Measurements from ENCODE around the gene SRCIN1. TPM values are rescaled to one million over a fixed set of nuclear protein-coding genes. Genes with fewer than 3 reads are reported as not detected.

The SRCIN1 gene
- total RNA-seq, 4 donors from 2014 or later: 0.24 TPM; not detected in 3

GRCh38 chr17:38552343-38552742, 53.4 kb downstream of the SRCIN1 start:
- no peaks in the 10 kb centered on the region for H3K27me3 ChIP-seq
- H3K4me1 ChIP-seq: peaks cover 2 to 8% of the 10 kb centered on the region in 2 donors
- H3K4me3 ChIP-seq: no peak overlapping the region
- H3K36me3 ChIP-seq: no peaks in the 10 kb centered on the region
- no peak overlapping the region for H3K27ac ChIP-seq
- no peaks in the 10 kb centered on the region for H3K9me3 ChIP-seq
- intact Hi-C loops (cut with DNase I; ENCODE audit: low total_unique reads): no loop called here
- TF ChIP-seq CTCF (IDR thresholded peaks at IDR 0.05 in 4 of 5, conservative IDR thresholded peaks at IDR 0.05 in 1 of 5): no peak
- no peak for TF ChIP-seq POLR2A (IDR thresholded peaks at IDR 0.05)
- in situ Hi-C loops (cut with MboI; ENCODE audit: low sequenced_read_pairs in 4 of 4): loop anchor here in 1 of 4 donors (10.0 kb wide), 1 partner anchor 112 kb away; no protein-coding TSS in a partner anchor
- DNase-seq (no peak), ATAC-seq (no peak)

- in situ Hi-C loops (cut with MboI; ENCODE audit: low sequenced_read_pairs in 4 of 4) (loop anchor here in 1 of 4 donors (10.0 kb wide), 1 partner anchor 114 kb away; no protein-coding TSS in a partner anchor), intact Hi-C loops (cut with DNase I; ENCODE audit: low total_unique reads) (no loop called here)
- TF ChIP-seq CTCF (IDR thresholded peaks at IDR 0.05 in 4 of 5, conservative IDR thresholded peaks at IDR 0.05 in 1 of 5) (no peak), POLR2A (IDR thresholded peaks at IDR 0.05) (no peak)
- no peaks in the 10 kb centered on the region for H3K9me3 ChIP-seq
- H3K4me3 ChIP-seq: no peak overlapping the region
- peaks cover 0 to 4% of the 10 kb centered on the region in 2 donors for H3K4me1 ChIP-seq
- H3K27ac ChIP-seq: no peak overlapping the region
- no peak for DNase-seq
- no peaks in the 10 kb centered on the region for H3K36me3 ChIP-seq
- no peak for ATAC-seq
- H3K27me3 ChIP-seq: peaks cover 0 to 3% (median 0%) of the 10 kb centered on the region in 3 donors
Measured at GRCh38 chr17:38551121-38551520, 54.6 kb downstream of the SRCIN1 start.

- Histone ChIP-seq H3K36me3 (no peaks in the 10 kb centered on the region), H3K9me3 (no peaks in the 10 kb centered on the region), H3K27ac (no peak overlapping the region), H3K4me3 (no peak overlapping the region), H3K4me1 (peaks cover 0 to 4% of the 10 kb centered on the region in 2 donors), H3K27me3 (peaks cover 0 to 3% (median 0%) of the 10 kb centered on the region in 3 donors)
- intact Hi-C loops (cut with DNase I; ENCODE audit: low total_unique reads) (no loop called here), in situ Hi-C loops (cut with MboI; ENCODE audit: low sequenced_read_pairs in 4 of 4) (loop anchor here in 1 of 4 donors (10.0 kb wide), 1 partner anchor 114 kb away; no protein-coding TSS in a partner anchor)
- TF ChIP-seq CTCF (IDR thresholded peaks at IDR 0.05 in 4 of 5, conservative IDR thresholded peaks at IDR 0.05 in 1 of 5) (no peak), POLR2A (IDR thresholded peaks at IDR 0.05) (no peak)
- ATAC-seq (no peak), DNase-seq (no peak)
Measured at GRCh38 chr17:38550661-38551060, 55.1 kb downstream of the SRCIN1 start.

GRCh38 chr17:38549285-38549684, 56.5 kb downstream of the SRCIN1 start:
- intact Hi-C loops (cut with DNase I; ENCODE audit: low total_unique reads) (no loop called here), in situ Hi-C loops (cut with MboI; ENCODE audit: low sequenced_read_pairs in 4 of 4) (no loop called here)
- no peak for TF ChIP-seq CTCF (IDR thresholded peaks at IDR 0.05 in 4 of 5, conservative IDR thresholded peaks at IDR 0.05 in 1 of 5)
- no peak for TF ChIP-seq POLR2A (IDR thresholded peaks at IDR 0.05)
- no peak for ATAC-seq
- Histone ChIP-seq H3K4me3 (no peak overlapping the region), H3K27ac (no peak overlapping the region), H3K9me3 (no peaks in the 10 kb centered on the region), H3K4me1 (peaks cover 0 to 2% of the 10 kb centered on the region in 2 donors), H3K27me3 (peaks cover 0 to 3% (median 0%) of the 10 kb centered on the region in 3 donors), H3K36me3 (no peaks in the 10 kb centered on the region)
- DNase-seq: no peak

GRCh38 chr17:38547444-38547843, 58.3 kb downstream of the SRCIN1 start:
- ATAC-seq (no peak), DNase-seq (no peak)
- TF ChIP-seq CTCF (IDR thresholded peaks at IDR 0.05 in 4 of 5, conservative IDR thresholded peaks at IDR 0.05 in 1 of 5) (no peak), POLR2A (IDR thresholded peaks at IDR 0.05) (no peak)
- intact Hi-C loops (cut with DNase I; ENCODE audit: low total_unique reads): no loop called here
- Histone ChIP-seq H3K4me3 (no peak overlapping the region), H3K9me3 (no peaks in the 10 kb centered on the region), H3K27ac (no peak overlapping the region), H3K4me1 (no peaks in the 10 kb centered on the region), H3K27me3 (peaks cover 0 to 3% (median 0%) of the 10 kb centered on the region in 3 donors), H3K36me3 (no peaks in the 10 kb centered on the region)
- in situ Hi-C loops (cut with MboI; ENCODE audit: low sequenced_read_pairs in 4 of 4): no loop called here

Data from gastrocnemius medialis (tissue), 4 donors.